GM23248 (cell line): ENCODE data around the gene PTGER2. TPM values are rescaled to one million over a fixed set of nuclear protein-coding genes. Genes with fewer than 3 reads are reported as not detected.
A peak's percentile ranks its signal among the peaks of the same experiment; 100 is the strongest.

ENCODE experiments used
- DNase-seq: peaks from one replicate; pipeline ENCODE4 v3.0.0-alpha.2; 2015
- H2AFZ ChIP-seq: fragments of 200-600 bp; sonication (generic); 2 replicates; pipeline ENCODE4 v1.6.1; 2016; ENCODE audit warnings: antibody characterized with exemption
- H3F3A ChIP-seq: fragments of 200-600 bp; sonication (generic); 2 replicates; pipeline ENCODE4 v1.6.1; 2016; ENCODE audit warnings: mild to moderate bottlenecking, antibody characterized with exemption, mixed run types; ENCODE audit not compliant: insufficient read depth
- H3K27ac ChIP-seq: fragments of 200-600 bp; sonication (generic); 2 replicates; pipeline ENCODE4 v1.5.1; 2016; ENCODE audit warnings: mild to moderate bottlenecking
- H3K27me3 ChIP-seq: fragments of 200-600 bp; sonication (generic); replicated peaks from 2 replicates; pipeline ENCODE4 v1.6.1; 2016; ENCODE audit warnings: mild to moderate bottlenecking; ENCODE audit not compliant: insufficient read depth
- H3K36me3 ChIP-seq: fragments of 200-600 bp; sonication (generic); 2 replicates; pipeline ENCODE4 v1.6.1; 2016; ENCODE audit warnings: low read depth, mild to moderate bottlenecking
- H3K4me1 ChIP-seq: fragments of 200-600 bp; sonication (generic); 2 replicates; pipeline ENCODE4 v1.6.1; 2016; ENCODE audit warnings: mild to moderate bottlenecking; ENCODE audit not compliant: insufficient read depth
- H3K4me2 ChIP-seq: fragments of 200-600 bp; sonication (generic); one replicate; pipeline ENCODE4 v1.6.1; 2016; ENCODE audit warnings: mild to moderate bottlenecking; ENCODE audit not compliant: unreplicated experiment
- H3K4me3 ChIP-seq: fragments of 200-600 bp; sonication (generic); 2 replicates; pipeline ENCODE4 v1.5.1; 2016; ENCODE audit warnings: mild to moderate bottlenecking
- H3K79me2 ChIP-seq: fragments of 200-600 bp; sonication (generic); 2 replicates; pipeline ENCODE4 v1.6.1; 2016; ENCODE audit warnings: mild to moderate bottlenecking; ENCODE audit not compliant: insufficient read depth
- H3K9ac ChIP-seq: fragments of 200-600 bp; sonication (generic); 2 replicates; pipeline ENCODE4 v1.6.1; 2016; ENCODE audit warnings: mild to moderate bottlenecking
- H3K9me2 ChIP-seq: fragments of 200-600 bp; sonication (generic); 2 replicates; pipeline ENCODE4 v1.6.1; 2016; ENCODE audit warnings: mixed run types, mild to moderate bottlenecking, moderate library complexity; ENCODE audit not compliant: insufficient read depth
- H3K9me3 ChIP-seq: fragments of 200-600 bp; sonication (generic); one replicate; pipeline ENCODE4 v1.6.1; 2017; ENCODE audit warnings: low read depth
- H4K20me1 ChIP-seq: fragments of 200-600 bp; sonication (generic); 2 replicates; pipeline ENCODE4 v1.6.0; 2016; ENCODE audit not compliant: insufficient read depth
- EZH2 ChIP-seq: fragments of 200-600 bp; sonication (generic); IDR thresholded peaks from 2 replicates; pipeline ENCODE4 v1.6.1; 2018; ENCODE audit warnings: antibody characterized with exemption, mild to moderate bottlenecking; ENCODE audit not compliant: insufficient read depth, poor library complexity, severe bottlenecking
- EZH2phosphoT487 ChIP-seq: fragments of 200-600 bp; sonication (generic); IDR thresholded peaks from 2 replicates; pipeline ENCODE4 v1.6.1; 2018; ENCODE audit warnings: antibody characterized with exemption, moderate library complexity, mild to moderate bottlenecking, low read depth; ENCODE audit not compliant: insufficient read depth
- WGBS, 2 experiments: methylation state at CpG; one replicate each; pipeline ENCODE4 v1.1.6; 2015 to 2017; ENCODE audit warnings: low lambda C conversion rate in 2 of 2, low coverage in 1 of 2; ENCODE audit errors: missing lambda C conversion rate in 2 of 2; 5-methylcytosine and 5-hydroxymethylcytosine counted together
- in situ Hi-C: fragments of 300-500 bp; cut with MboI; formaldehyde crosslinking; loops from 2 replicates; pipeline ENCODE4 v1.15.0; 2020
- polyA plus RNA-seq: library from polyadenylated mRNA; unstranded; fragments of >200 nt; fragmentation: Nextera tagmentation; extraction: Ambion mirVana; gene quantifications from 2 replicates; pipeline ENCODE4 v1.2.1, GENCODE V29; 2016
- total RNA-seq: library from RNA; depleted of rRNA; stranded (reverse); fragments of >200 nt; shearing (Covaris generic); gene quantifications from 2 replicates; pipeline ENCODE4 v1.2.3, GENCODE V29; 2014

PTGER2 gene
- total and polyA plus RNA-seq, 2 experiments from 2014 or later = 6.2 to 9.1 TPM

DNA sequence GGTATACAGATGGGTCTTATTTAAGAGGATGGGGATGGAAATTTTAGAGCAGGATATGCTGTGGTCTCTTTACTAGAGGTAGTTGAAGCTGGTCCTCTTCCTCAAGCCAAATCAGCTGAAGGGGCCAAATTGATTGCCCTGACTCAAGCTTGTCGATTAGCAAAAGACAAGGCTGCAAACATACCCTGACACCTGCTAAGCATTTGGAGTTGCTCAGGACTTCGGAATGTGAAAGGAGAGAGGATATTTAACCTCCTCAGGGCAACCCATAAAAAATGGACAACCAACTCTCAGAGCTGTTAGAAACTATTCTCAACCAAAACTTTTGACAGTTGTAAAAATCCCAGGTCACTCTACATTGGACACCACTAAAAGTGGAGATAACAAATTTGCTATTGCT, 31.0 kb upstream of the PTGER2 start:
- H3K9me3 ChIP-seq = no peaks in the 10 kb centered on the region
- no peak overlapping the region for H3K27ac ChIP-seq
- 86 to 93% methylated on average over 2 of the region's 2 CpGs for WGBS, 2 experiments
- no peak overlapping the region for H3K4me3 ChIP-seq
- no peaks in the 10 kb centered on the region for H3K79me2 ChIP-seq
- peaks cover 24% of the 10 kb centered on the region for H3F3A ChIP-seq
- TF ChIP-seq EZH2phosphoT487 (no peak), EZH2 (no peak)
- peaks cover 24% of the 10 kb centered on the region for H3K4me1 ChIP-seq
- H3K27me3 ChIP-seq = no peaks in the 10 kb centered on the region
- in situ Hi-C loops = no loop called here
- H3K9me2 ChIP-seq = no peaks in the 10 kb centered on the region
- H3K36me3 ChIP-seq = no peaks in the 10 kb centered on the region
- H3K9ac ChIP-seq = no peak overlapping the region
- H4K20me1 ChIP-seq = no peaks in the 10 kb centered on the region
- no peak overlapping the region for H2AFZ ChIP-seq
- DNase-seq = no peak
- H3K4me2 ChIP-seq = no peak overlapping the region

DNA sequence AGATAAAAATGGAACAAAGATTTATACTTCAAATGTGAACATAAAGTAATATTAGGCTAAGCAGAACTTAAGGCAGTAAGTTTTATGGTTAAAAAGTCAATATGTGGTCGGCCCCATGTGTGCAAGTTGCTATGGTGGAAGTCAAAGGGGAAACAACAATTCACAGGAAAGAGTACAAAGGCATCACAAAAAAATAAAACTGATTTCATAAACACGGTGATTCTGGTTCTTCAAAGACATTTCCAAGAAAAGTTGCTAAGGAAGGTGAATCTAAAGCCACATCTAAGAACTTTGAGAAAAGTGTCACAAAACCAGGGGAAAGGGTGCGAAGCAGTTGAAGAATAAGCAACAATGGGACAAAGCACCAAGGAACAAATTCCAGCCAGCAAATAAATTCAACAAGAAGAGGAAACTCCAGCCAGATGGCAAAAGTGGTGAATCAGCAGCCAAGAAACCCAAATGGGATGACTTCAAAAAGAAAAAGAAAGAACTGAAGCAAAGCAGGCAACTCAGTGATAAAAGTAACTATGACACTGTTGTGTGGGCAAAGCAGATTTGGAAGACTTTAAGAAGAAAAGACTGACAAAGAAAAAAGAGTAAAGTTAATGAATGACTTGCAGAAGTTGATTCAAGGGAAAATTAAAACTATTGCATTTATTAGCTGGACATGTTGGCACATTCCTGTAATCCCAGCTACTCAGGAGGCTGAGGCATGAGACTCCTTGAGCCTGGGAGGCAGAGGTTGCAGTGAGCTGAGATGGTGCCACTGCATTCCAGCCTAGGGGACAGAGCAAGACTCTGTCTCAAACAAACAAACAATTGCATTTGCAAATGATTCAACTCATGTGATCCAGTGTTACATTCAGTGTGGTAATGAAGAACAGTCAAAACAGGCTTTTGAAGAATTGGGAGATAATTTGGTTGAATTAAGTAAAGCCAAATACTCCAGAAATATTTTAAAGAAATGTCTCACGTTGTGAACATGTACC, 27.2 kb upstream of the PTGER2 start:
- Histone ChIP-seq H3K9me2 (no peaks in the 10 kb centered on the region), H3K4me3 (no peak overlapping the region), H3K4me2 (no peak overlapping the region), H3K79me2 (no peaks in the 10 kb centered on the region), H4K20me1 (no peaks in the 10 kb centered on the region), H3K36me3 (no peaks in the 10 kb centered on the region), H3K9ac (no peak overlapping the region), H3K27ac (no peak overlapping the region), H3K4me1 (peaks cover 11% of the 10 kb centered on the region), H3F3A (peaks cover 14% of the 10 kb centered on the region), H3K27me3 (no peaks in the 10 kb centered on the region), H2AFZ (no peak overlapping the region), H3K9me3 (no peaks in the 10 kb centered on the region)
- TF ChIP-seq EZH2 (no peak), EZH2phosphoT487 (no peak)
- in situ Hi-C loops = no loop called here
- 15 to 19% methylated on average over 4 of the region's 4 CpGs for WGBS, 2 experiments
- DNase-seq = peak; percentile 58

DNA sequence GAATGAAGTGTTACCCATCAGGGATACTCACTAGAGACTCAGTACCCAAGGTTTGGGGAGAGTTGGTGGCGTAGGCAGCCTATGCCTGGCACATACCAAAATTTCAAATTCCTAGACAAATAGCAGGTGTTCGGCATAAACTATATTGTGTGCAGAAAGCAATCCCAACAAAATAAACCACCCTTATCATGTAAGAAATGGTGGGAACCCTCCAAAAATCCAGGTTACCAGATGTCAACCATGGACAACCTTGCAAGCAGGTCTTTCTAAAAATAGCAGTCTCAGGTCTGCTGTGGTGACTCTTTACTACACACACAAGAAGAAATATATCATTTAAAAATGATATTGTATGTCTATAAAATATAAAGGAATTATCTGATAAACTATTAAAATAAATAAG, 17.7 kb upstream of the PTGER2 start:
- in situ Hi-C loops = no loop called here
- no peak overlapping the region for H3K4me2 ChIP-seq

DNA sequence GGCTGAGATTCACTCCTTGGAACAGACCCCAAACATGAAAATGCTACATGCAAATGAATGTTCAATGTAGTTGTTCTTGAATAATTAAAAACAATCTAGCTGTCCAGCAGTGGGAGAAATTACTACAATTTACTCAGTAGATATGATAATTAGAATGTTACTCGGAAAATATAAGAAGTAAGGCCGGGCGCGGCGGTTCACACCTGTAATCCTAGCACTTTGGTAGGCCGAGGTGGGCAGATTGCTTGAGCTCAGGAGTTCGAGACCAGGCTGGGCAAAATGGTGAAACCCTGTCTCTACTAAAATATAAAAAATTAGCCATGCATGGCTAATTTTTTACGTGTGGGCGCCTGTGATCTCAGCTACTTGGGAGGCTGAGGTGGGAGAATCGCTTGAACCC, 15.3 kb upstream of the PTGER2 start:
- Histone ChIP-seq H3K9ac (no peak overlapping the region), H2AFZ (no peak overlapping the region), H3K4me1 (no peaks in the 10 kb centered on the region), H3K79me2 (no peaks in the 10 kb centered on the region), H3K4me2 (no peak overlapping the region), H4K20me1 (no peaks in the 10 kb centered on the region), H3K27ac (no peak overlapping the region), H3K9me3 (no peaks in the 10 kb centered on the region), H3K36me3 (no peaks in the 10 kb centered on the region), H3F3A (no peaks in the 10 kb centered on the region), H3K27me3 (no peaks in the 10 kb centered on the region), H3K4me3 (no peak overlapping the region), H3K9me2 (no peaks in the 10 kb centered on the region)
- TF ChIP-seq EZH2 (no peak), EZH2phosphoT487 (no peak)
- 81 to 85% methylated on average over 10 of the region's 10 CpGs for WGBS, 2 experiments
- in situ Hi-C loops = no loop called here
- DNase-seq = no peak

More for the DNA sequence above, 17.7 kb upstream of the PTGER2 start:
- H3F3A ChIP-seq = no peaks in the 10 kb centered on the region
- no peak for TF ChIP-seq EZH2phosphoT487
- no peak for TF ChIP-seq EZH2
- no peaks in the 10 kb centered on the region for H3K79me2 ChIP-seq
- H3K9ac ChIP-seq = no peak overlapping the region
- H3K4me1 ChIP-seq = no peaks in the 10 kb centered on the region
- H3K27me3 ChIP-seq = no peaks in the 10 kb centered on the region
- H3K9me3 ChIP-seq = no peaks in the 10 kb centered on the region
- H3K36me3 ChIP-seq = no peaks in the 10 kb centered on the region
- no peak overlapping the region for H3K27ac ChIP-seq
- no peak overlapping the region for H2AFZ ChIP-seq
- H3K4me3 ChIP-seq = no peak overlapping the region
- DNase-seq = no peak
- H3K9me2 ChIP-seq = no peaks in the 10 kb centered on the region
- WGBS, 2 experiments = 96 to 97% methylated on average over 2 of the region's 2 CpGs
- H4K20me1 ChIP-seq = no peaks in the 10 kb centered on the region
